C4-2B (cell line): ENCODE results near the gene NFIB.

Experiments
- ZFX ChIP-seq: fragments of 450-650 bp; IDR thresholded peaks from 2 replicates; pipeline ENCODE4 v1.6.1; 2017
- TF ChIP-seq, protein P1 (sequence below): fragments of 450-650 bp; conservative IDR thresholded peaks from 2 replicates; pipeline ENCODE4 v1.5.1; 2017; ENCODE audit warnings: mild to moderate bottlenecking

DNA sequence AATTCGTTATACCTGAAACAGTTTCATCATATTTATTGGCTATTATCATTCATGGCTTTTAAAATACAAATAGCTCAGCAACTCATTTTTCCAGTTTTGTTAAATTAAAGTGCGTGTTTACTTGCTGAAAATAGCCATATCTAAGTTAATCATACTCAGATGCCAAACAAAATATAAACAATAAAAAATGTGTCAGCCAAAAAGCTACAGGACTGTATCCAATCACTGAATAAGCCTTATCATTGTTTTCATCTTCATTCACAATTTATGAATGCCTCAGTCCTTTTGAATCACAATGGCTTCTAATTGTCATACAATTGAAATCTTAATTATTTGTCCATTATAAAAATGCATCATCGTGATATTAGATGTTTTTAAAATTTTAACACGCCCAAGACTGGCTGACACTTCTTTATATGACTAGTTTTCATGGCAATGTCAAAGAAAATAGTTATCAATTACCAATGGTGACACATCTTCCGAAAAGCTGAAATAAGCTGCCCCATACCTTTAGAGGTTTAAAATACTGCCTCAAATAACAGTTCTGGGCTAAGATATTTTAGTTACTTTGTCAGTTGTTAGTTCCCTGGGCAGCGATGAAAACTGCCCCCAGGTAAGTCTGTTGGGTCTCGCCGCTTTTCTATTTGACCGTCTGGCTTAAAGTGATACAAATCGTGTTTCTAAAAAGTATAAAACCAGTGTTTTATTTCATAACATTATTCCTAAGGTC lies 1.8 kb downstream of the NFIB start:
- TF ChIP-seq, protein P1, sequence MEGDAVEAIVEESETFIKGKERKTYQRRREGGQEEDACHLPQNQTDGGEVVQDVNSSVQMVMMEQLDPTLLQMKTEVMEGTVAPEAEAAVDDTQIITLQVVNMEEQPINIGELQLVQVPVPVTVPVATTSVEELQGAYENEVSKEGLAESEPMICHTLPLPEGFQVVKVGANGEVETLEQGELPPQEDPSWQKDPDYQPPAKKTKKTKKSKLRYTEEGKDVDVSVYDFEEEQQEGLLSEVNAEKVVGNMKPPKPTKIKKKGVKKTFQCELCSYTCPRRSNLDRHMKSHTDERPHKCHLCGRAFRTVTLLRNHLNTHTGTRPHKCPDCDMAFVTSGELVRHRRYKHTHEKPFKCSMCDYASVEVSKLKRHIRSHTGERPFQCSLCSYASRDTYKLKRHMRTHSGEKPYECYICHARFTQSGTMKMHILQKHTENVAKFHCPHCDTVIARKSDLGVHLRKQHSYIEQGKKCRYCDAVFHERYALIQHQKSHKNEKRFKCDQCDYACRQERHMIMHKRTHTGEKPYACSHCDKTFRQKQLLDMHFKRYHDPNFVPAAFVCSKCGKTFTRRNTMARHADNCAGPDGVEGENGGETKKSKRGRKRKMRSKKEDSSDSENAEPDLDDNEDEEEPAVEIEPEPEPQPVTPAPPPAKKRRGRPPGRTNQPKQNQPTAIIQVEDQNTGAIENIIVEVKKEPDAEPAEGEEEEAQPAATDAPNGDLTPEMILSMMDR = no peak
- TF ChIP-seq ZFX = no peak
